Measurements from ENCODE around the gene SGSM2.

DNA sequence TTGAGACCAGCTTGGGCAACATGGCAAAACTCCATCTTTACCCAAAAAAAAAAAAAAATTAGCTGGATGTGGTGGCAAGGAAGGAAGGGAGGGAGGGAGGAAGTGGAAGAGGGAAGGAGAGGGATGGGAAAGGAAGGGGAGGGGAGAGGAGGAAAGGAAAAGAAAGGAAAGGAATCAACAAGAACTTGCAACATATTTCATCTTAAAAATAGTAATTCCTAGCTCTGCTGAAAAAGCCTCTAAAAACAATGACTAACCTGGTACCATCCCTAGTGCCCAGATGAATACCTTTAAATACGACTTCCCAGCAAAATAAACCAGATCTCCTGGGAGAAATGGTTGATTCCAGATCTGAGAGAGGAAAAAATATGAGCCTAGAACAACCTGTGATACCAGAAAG lies 90.6 kb downstream of the SGSM2 start:
- TF ChIP-seq POLR2A (IDR thresholded peaks at IDR 0.05), result no peak
- TF ChIP-seq, protein P1, sequence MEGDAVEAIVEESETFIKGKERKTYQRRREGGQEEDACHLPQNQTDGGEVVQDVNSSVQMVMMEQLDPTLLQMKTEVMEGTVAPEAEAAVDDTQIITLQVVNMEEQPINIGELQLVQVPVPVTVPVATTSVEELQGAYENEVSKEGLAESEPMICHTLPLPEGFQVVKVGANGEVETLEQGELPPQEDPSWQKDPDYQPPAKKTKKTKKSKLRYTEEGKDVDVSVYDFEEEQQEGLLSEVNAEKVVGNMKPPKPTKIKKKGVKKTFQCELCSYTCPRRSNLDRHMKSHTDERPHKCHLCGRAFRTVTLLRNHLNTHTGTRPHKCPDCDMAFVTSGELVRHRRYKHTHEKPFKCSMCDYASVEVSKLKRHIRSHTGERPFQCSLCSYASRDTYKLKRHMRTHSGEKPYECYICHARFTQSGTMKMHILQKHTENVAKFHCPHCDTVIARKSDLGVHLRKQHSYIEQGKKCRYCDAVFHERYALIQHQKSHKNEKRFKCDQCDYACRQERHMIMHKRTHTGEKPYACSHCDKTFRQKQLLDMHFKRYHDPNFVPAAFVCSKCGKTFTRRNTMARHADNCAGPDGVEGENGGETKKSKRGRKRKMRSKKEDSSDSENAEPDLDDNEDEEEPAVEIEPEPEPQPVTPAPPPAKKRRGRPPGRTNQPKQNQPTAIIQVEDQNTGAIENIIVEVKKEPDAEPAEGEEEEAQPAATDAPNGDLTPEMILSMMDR (IDR thresholded peaks at IDR 0.05), result no peak
- no peak for TF ChIP-seq POLR2AphosphoS5 (IDR thresholded peaks at IDR 0.05)
- TF ChIP-seq EP300 (IDR thresholded peaks at IDR 0.05), result no peak

All from gastroesophageal sphincter (tissue), 3 donors.